ENCODE measurements around the gene TCEAL2.
"Not testable (repeated sequence)": the region's sequence is repeated elsewhere in the genome, so short reads cannot be mapped to it uniquely, and the experiment has no call there.

The TCEAL2 gene

GRCh38 chrX:102125436-102125835 lies at the start of gene TCEAL2:
Gene TCEAL2 (plus strand): TSS chrX:102125679. CDS start chrX:102126831, 1,152 bp downstream.
- not testable (repeated sequence) for DNase-seq

- no peak for DNase-seq
These were observed 48.1 kb upstream of the TCEAL2 start for GRCh38 chrX:102077426-102077825.

DNA sequence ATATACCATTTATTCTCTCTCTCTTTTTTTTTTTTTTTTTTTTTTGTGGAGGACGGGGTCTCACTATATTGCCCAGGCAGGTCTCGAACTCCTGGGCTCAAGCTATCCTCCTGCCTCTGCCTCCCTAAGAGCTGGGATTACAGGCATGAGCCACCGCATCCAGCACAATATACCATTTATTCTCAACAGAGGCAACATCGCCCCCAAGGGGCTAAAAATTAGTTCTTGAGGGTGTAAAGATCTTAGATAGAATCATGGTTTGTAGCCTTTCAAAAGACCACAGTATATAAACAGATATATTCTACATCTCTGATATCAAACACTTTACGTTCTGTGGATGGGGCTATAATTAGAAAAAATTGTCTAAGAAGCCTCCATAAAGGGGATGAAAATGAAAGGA lies 39.8 kb upstream of the TCEAL2 start:
- peak in 1 of 2 donors; percentile 1 for DNase-seq

GRCh38 chrX:102113367-102113766 lies 12.1 kb upstream of the TCEAL2 start:
- DNase-seq: no peak

GRCh38 chrX:102115748-102116147 lies 9.7 kb upstream of the TCEAL2 start:
- no peak for DNase-seq

DNA sequence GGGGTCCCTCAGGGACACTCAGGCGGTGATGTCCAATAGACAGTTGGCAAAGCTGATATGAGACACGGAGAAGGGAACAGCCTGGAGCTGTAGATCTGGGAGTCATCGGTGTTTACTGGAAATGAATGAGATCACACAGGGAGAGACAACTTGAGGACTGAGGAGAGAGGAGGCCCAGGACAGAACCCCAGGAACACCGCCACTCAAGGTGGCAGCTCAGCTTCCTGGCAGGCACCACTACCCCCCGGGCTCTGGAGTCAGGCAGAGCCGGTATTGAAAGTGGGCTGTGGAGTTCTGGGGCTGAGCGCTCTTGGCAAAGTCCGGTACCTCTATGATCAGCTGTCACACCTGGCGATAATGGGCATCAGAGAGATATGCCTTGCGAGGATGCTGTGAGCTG lies 465 bp upstream of the TCEAL2 start:
- DNase-seq: not testable (repeated sequence)

DNA sequence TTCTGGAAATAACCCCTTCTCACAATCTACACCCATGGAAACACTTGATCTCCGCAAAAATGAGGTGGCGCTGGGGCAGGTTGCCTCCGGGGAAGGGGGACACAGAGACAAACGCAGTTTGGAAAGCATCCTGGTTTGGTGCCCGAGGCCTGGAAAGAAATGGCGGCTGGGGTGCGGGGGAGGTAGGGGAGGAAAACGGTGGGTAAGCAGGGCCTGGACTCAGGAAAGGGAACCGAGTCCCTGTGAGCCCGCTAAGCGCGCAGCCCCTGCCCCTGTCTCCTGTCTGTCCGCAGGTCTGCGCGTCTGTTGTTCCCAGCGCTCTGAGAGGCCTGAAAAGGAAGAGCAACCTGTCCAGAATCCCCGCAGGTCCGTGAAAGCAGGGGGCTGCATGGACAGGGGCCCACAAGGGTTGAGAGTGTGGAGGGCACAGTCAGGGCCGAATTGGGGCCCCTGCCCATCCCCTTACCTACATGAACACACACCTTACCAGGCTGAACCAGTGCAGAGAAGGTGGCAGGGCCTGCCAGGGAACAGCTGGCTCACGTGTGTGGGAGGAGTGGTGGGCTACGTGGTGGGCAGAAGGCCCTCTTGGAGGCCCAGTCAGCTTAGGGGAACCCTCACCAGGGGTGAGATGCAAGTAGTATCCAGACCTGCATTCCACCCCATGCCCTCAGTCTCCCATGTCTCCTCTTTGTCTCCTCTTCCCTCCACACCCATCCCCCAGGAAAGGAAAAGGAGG lies 770 bp downstream of the TCEAL2 start:
- DNase-seq: not testable (repeated sequence)

GRCh38 chrX:102126863-102127262 lies 1.4 kb downstream of the TCEAL2 start:
- no peak for DNase-seq

- peak in 1 of 2 donors; percentile 15 for DNase-seq
These were observed 4.0 kb downstream of the TCEAL2 start for GRCh38 chrX:102129473-102129872.

- no peak for DNase-seq
These were observed 12.6 kb downstream of the TCEAL2 start for GRCh38 chrX:102138064-102138463.

GRCh38 chrX:102140876-102141275 lies 15.4 kb downstream of the TCEAL2 start:
- not testable (repeated sequence) for DNase-seq

DNA sequence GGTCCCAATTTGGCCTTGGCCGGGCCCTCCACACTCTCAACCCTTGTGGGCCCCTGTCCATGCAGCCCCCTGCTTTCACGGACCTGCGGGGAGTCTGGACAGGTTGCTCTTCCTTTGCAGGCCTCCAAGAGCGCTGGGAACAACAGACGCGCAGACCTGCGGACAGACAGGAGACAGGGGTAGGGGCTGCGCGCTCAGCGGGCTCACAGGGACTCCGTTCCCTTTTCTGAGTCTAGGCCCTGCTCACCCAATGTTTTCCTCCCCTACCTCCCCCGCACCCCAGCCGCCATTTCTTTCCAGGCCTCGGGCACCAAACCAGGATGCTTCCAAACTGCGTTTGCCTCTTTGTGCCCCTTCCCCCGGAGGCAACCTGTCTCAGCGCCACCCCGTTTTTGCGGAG lies 16.2 kb downstream of the TCEAL2 start:
- not testable (repeated sequence) for DNase-seq

- not testable (repeated sequence) for DNase-seq
These were observed 16.8 kb downstream of the TCEAL2 start, which contains the start of gene TCEAL6 for GRCh38 chrX:102142274-102142673. Gene TCEAL6 (minus strand): TSS chrX:102142481.

DNA sequence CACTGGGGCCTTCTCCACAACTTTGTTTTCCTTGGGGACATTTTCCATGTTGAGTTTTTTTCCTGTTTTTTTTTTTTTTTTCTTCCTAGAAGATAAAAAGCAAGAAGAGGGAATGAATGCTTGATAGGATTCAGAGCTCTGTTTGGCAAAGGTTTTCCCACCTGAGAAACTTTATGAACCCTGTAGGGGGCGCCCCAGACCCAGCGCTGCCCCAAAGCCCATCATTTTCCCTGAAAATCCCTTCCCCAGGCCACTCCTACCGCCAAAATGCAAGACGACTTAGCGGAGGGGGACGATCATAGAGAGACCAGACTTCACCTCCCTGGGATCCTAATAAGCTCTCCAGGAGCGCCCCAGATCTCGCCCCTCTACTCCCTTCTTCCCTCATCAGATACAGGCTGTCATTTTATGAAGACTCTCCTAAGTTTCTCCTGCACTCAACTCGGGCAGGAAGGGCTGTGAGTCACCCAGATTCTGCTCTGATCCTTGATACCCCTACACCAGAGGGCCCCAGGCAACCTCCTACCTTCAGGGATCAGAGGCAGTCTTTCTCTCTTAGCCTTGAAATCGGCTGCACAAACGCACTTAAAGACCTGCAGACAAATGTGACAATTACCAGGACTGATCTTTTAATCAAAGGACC lies 28.9 kb downstream of the TCEAL2 start:
- DNase-seq: peak in 1 of 2 donors; percentile 8

- DNase-seq: peak in 1 of 2 donors; percentile 31
These were observed 29.7 kb downstream of the TCEAL2 start for GRCh38 chrX:102154900-102155805.

GRCh38 chrX:102155806-102156179 lies 30.3 kb downstream of the TCEAL2 start, which contains the start of gene BEX5:
Gene BEX5 (minus strand): TSS chrX:102155977. CDS start chrX:102154265, 1,712 bp downstream.
- DNase-seq: peak; percentile 71 to 74

All from CD4-positive, alpha-beta T cell treated with Interleukin-4 for 1 hour (primary cell).